ENCODE results near the gene S100A2.

The S100A2 gene

DNA sequence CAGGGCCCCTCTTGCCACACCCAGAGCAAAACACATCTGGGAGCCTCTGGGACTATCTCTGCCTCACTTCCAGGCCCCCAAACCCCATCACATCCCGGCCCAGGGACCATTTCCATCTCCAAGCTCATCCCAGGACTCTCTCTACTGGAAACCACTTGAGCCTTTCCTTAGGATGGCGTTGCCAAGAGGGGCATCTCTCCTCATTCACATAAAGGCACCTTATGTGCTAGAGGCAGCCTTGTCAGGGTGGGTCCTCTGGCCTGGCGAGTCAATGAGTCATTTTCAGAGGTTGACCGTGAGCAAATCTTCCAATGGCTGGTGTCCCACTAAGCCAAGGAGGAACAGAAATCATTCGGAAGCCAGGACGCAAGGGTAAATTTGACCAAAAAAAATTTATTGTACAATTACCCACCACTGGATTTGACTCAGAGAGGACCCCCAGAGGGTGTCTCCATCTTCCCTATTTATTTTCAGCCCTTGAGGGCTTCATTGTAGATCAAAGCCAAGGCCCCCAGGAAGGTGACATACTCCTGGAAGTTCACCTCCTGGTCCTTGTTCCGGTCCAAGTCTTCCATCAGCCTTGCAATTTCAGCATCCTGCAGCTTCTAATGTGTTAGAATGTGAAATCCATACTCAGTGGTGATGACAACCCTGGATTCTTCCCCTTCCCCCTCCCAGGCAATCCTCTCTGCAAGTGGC, 31.3 kb downstream of the S100A2 start:
- peak overlapping the region; percentile 65 to 94 for H3K4me3 ChIP-seq (replicated peaks in 1 of 2; ENCODE audit: low read depth in 2 of 2, low read length in 2 of 2)
- TF ChIP-seq, protein P1, sequence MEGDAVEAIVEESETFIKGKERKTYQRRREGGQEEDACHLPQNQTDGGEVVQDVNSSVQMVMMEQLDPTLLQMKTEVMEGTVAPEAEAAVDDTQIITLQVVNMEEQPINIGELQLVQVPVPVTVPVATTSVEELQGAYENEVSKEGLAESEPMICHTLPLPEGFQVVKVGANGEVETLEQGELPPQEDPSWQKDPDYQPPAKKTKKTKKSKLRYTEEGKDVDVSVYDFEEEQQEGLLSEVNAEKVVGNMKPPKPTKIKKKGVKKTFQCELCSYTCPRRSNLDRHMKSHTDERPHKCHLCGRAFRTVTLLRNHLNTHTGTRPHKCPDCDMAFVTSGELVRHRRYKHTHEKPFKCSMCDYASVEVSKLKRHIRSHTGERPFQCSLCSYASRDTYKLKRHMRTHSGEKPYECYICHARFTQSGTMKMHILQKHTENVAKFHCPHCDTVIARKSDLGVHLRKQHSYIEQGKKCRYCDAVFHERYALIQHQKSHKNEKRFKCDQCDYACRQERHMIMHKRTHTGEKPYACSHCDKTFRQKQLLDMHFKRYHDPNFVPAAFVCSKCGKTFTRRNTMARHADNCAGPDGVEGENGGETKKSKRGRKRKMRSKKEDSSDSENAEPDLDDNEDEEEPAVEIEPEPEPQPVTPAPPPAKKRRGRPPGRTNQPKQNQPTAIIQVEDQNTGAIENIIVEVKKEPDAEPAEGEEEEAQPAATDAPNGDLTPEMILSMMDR (IDR thresholded peaks at IDR 0.05; ENCODE audit: low read depth, low read length), result no peak
- DNase-seq (ENCODE audit: low read depth in 2 of 2), result peak; percentile 26 to 67

DNA sequence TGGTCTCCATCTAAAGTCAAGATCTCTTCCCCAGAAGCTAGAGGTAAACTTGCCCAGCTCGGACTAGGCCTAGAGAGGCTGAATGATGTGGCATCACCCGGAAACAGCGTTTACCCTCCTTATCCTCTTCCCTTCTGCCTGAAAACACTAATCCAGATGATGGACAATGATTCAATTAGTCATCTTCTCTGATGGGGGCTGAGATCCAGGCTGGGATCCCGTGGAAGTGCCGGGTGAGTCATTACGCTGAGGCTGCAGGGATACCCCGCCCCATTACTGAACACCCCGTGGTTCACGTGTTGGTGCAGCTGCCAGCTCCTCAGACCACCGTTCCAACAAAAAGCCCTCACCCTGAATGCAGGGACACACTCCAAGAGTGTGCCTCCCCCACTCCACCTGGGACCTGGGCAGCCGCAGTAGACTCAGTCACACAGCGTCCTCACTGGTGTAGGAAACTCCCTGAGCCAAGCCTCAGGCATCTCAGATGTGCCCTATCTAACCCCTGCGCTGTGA, 31.9 kb downstream of the S100A2 start:
- TF ChIP-seq, protein P1 (IDR thresholded peaks at IDR 0.05; ENCODE audit: low read depth, low read length), result no peak
- DNase-seq (ENCODE audit: low read depth in 2 of 2), result peak; percentile 82 to 93
- peak overlapping the region; percentile 65 to 94 for H3K4me3 ChIP-seq (replicated peaks in 1 of 2; ENCODE audit: low read depth in 2 of 2, low read length in 2 of 2)

DNA sequence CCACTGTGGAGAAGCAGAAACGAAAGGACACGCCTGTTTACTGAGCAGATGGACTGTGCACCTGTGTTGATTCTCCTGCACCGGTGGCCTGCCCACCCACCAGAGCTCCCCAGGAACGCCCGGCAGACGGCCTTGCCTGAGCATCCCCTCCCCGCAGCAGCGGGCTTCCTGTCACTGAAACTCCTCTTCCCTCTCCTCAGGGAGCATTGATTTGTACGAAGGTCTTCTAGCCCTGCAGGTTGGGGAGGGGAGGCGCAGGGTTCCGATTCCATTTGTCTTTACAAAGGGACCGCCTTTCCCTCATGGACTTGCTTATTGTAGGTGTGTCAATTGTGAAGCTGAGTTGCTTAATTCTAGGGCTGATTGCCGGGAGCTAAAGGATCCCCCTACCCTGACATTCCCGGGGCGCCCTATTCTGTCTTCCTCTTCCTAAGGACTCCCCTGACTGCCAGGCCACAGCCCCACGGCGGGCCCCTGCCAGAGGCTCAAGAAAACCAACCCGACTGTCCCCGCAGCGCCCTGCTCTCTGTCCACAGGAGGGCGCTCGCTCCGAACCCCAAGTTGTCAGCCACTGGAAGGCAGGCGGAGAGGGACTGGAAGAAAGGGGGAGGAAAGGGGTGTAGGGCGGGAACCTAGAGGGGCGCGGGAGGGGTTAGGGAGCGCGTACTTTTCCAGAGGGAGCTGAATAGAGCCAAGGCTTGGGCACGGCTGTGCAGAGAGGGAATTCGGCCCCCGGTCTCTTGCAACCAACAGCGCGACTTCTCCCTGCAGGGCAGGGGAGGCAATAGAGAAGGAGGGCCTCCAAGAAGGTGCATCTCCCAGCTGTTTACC, 32.7 kb downstream of the S100A2 start:
- peak; percentile 88 to 92 for DNase-seq (ENCODE audit: low read depth in 2 of 2)
- peak overlapping the region; percentile 65 to 94 for H3K4me3 ChIP-seq (replicated peaks in 1 of 2; ENCODE audit: low read depth in 2 of 2, low read length in 2 of 2)
- TF ChIP-seq, protein P1 (IDR thresholded peaks at IDR 0.05; ENCODE audit: low read depth, low read length), result peak; percentile 93

DNA sequence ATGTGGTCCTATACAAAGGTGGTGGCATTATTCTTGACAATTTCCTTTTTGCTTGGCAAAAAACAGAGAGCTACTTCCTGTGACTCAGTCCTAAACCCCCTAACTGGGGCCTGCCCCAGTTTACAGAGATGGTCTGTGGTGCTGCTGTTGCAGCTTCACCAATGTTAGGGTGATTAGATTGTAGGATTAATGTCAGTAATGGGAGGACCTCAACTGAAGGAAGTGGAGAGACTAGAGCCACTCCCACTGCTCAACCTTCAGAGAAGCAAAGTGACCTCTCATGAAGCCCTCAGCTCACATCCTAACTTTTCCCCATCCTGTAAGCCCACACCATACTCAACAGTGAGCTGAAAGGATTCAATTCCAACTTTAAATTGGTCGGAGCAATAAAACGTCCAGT, 33.5 kb downstream of the S100A2 start:
- TF ChIP-seq, protein P1 (IDR thresholded peaks at IDR 0.05; ENCODE audit: low read depth, low read length), result no peak
- no peak for DNase-seq (ENCODE audit: low read depth in 2 of 2)
- H3K4me3 ChIP-seq (replicated peaks in 1 of 2; ENCODE audit: low read depth in 2 of 2, low read length in 2 of 2), result no peak overlapping the region

DNA sequence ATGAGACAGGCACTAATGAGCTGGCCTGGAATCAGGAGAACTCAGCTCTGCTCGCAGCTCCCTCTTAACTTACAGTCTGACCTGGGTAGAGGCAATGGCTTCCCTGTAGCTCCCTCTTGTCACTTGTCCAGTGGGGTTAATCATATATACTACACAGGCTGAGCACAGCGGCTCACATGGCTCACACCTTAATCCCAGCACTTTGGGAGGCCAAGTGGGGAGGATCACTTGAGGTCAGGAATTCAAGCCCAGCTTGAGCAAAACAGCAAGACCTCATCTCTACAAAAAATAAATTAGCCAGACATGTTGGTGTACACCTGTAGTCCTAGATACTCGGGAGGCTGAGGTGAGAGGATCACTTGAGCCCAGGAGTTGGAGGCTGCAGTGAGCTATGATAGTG, 34.0 kb downstream of the S100A2 start:
- TF ChIP-seq, protein P1 (IDR thresholded peaks at IDR 0.05; ENCODE audit: low read depth, low read length), result no peak
- DNase-seq (ENCODE audit: low read depth in 2 of 2), result no peak
- H3K4me3 ChIP-seq (replicated peaks in 1 of 2; ENCODE audit: low read depth in 2 of 2, low read length in 2 of 2), result no peak overlapping the region

DNA sequence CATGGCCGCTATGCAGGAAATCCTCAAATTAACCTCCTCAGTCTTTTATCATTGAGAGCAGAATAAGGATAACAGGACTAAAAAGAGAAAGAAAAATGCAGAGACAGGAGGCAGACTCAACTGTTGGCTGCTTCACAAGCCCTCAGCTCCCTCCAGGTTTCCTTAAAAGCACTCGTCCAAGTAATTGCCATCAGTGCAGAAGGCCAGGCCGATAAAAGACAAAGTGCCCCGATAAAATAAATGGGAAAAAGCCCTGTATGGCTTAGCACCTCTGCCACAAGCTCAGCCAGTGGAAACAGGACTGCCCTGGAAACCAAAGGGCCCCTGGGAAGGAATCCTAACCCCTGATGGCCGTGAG, 38.0 kb downstream of the S100A2 start:
- DNase-seq (ENCODE audit: low read depth in 2 of 2), result no peak
- no peak overlapping the region for H3K4me3 ChIP-seq (replicated peaks in 1 of 2; ENCODE audit: low read depth in 2 of 2, low read length in 2 of 2)
- TF ChIP-seq, protein P1 (IDR thresholded peaks at IDR 0.05; ENCODE audit: low read depth, low read length), result no peak
